SK-MEL-5 (cell line): ENCODE results near the gene AAR2. TPM values are rescaled to one million over a fixed set of nuclear protein-coding genes. Genes with fewer than 3 reads are reported as not detected.

Experiments used
- DNase-seq: peaks from one replicate; pipeline ENCODE4 v3.0.0-alpha.2; 2016; ENCODE audit warnings: low read depth, low spot score
- in situ Hi-C: cut with HindIII; loops from 2 replicates; pipeline ENCODE4 v1.10.0; 2016; ENCODE audit warnings: low sequenced_read_pairs, high pct_unique_total_duplicates, low pct_unique_long_range_greater_than_20kb
- total RNA-seq: library from RNA; depleted of rRNA; stranded (reverse); fragments of >200 nt; shearing (Covaris generic); gene quantifications from 2 replicates; pipeline ENCODE4 v1.2.3, GENCODE V29; 2014

The AAR2 gene
- total RNA-seq, 1 experiment from 2014 or later, result 46.9 TPM

- in situ Hi-C loops, result no loop called here
These were observed 10.1 kb downstream of the AAR2 start for GRCh38 chr20:36246401-36246800.

GRCh38 chr20:36248836-36249235 is 12.6 kb downstream of the AAR2 start:
- peak; percentile 51 for DNase-seq
- in situ Hi-C loops, result no loop called here

More at GRCh38 chr20:36246401-36246800, 10.1 kb downstream of the AAR2 start:
- DNase-seq, result no peak

- DNase-seq, result no peak
- in situ Hi-C loops, result no loop called here
These were observed 13.2 kb downstream of the AAR2 start for GRCh38 chr20:36249450-36249849.

- in situ Hi-C loops, result no loop called here
- no peak for DNase-seq
These were observed 15.1 kb downstream of the AAR2 start for GRCh38 chr20:36251426-36251825.

GRCh38 chr20:36252511-36252910 is 16.2 kb downstream of the AAR2 start:
- in situ Hi-C loops, result no loop called here

DNA sequence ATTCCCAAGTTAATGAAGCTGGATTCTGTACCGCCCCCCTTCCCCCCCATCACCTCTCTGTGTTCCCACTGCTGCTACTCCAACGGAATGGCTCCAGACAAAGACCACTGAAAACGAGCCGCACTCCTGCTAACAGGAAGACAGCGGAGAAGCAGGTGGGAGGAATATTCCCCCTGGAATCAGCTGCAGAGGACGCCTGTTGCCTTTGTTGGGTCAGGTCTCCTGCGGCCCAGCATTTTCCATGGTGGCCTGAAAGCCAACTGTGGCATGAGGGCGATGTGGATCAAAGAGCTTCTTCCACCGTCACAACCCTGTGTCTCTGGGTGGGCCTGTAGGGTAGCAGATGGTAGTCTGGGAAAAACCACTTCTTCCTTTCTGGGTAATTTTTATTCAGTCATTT is 16.8 kb downstream of the AAR2 start:
- DNase-seq, result no peak
- in situ Hi-C loops, result no loop called here

More at GRCh38 chr20:36252511-36252910, 16.2 kb downstream of the AAR2 start:
- no peak for DNase-seq

GRCh38 chr20:36254076-36254475 is 17.8 kb downstream of the AAR2 start:
- in situ Hi-C loops, result no loop called here
- DNase-seq, result no peak

DNA sequence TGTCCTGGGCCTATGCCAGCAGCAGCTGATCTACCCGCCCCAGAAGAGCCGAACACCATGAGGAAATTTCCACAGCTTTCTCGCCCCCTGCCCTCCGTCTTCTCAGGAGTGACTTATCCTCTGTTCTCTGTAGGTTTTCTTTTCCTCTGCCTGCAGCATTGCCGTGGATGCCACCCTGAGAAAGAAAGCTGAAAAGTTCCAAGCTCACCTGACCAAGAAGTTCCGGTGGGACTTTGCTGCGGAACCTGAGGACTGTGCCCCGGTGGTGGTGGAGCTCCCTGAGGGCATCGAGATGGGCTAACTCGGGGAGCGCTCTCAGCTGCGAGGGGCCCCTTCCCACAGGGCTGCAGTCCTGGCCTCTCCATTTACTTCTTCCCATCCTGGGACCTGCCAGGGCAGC is 19.2 kb downstream of the AAR2 start:
- no peak for DNase-seq
- in situ Hi-C loops, result no loop called here

DNA sequence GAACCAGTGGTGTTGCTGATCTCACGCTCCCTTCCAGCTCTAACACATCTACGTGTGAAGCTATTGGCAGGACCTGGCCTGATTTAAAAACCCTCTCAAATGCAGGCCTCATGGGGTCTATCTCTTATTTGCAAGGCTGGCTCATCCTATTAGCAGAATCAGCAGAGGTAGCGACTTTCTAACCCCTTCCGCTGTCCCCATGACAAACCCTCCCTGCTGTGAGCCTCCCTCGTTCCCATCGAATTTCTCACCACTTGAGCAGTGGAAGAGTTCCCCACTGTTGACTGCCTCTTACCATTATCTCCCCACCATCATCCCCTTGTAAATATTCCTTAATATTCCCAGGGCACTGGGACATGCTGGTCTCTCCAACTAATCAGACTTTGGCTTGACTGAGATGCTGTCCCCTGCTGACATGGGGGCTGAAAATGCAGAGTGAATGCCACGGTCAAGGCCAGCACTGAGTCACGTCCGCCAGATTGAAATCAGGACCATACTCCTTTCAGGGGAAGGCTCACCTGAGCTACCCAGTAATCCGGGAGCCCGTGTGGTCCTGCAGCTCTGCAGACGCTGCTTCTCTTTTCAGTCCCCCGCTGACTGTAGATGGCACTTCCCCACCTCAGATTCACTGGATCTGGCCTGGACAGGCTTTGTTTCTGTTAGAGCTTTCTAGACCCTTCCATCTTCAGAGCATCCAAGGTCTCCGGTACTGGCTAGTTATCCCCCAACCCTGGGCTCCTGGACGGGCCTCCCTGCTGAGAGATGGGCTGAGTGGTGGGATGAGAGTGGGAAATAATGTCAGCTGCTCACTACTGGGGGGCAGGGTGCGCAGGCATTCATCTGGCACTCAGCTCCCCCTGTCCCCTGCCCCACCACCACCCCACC is 23.1 kb downstream of the AAR2 start:
- no peak for DNase-seq
- in situ Hi-C loops, result no loop called here

DNA sequence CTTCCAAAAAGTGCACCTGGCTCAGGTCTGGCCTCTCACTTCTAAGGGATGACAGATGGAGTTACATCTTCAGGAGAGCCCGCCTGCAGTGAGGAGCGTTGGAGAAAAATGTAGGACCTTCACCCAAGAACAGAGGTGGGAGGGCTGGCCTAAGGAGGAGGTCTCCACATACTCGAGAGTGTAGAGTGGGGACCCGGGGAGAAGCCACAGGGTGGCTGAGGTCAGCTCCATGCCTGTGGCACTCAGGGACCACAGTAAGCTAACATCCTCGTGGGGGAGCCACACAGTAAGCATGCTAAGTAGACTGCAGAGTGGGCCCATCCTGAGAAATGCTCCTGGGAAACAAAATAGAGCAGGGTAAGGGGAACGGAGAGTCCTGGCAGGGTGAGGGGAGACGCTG is 24.0 kb downstream of the AAR2 start:
- in situ Hi-C loops, result no loop called here
- DNase-seq, result no peak

DNA sequence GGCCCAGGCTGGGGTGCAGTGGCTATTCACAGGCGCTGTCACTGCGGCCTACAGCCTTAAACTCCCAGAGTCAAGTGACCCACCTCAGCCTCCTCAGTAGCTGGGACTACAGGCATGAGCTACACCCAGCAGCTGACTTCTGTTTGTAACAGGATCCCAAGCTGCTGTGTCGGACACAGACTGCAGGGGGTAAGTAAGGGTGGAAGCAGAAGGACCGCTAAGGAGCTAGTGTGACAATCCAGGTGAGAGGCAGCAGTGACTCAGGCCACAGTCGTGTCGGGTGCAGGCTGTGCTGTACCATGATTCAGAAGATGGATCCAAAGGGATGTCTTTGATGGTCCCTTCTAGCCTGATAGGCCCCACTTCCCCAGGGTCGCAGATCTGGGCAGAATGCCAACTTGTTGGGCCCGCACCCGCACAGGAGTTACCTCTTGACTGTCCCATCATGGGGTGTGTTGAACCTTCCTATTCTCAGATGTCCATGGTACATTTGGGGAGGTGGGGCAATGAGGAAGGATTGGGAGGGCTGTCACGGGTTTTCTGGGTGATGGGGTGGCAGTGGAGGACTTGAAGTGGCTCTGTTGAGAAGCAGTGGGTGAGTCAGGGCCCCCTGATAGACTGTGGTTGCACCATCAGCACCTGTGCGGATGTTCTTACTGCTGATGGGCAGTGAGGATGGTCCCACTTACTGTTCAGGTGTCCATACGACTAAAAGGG is 25.3 kb downstream of the AAR2 start:
- in situ Hi-C loops, result no loop called here
- no peak for DNase-seq

DNA sequence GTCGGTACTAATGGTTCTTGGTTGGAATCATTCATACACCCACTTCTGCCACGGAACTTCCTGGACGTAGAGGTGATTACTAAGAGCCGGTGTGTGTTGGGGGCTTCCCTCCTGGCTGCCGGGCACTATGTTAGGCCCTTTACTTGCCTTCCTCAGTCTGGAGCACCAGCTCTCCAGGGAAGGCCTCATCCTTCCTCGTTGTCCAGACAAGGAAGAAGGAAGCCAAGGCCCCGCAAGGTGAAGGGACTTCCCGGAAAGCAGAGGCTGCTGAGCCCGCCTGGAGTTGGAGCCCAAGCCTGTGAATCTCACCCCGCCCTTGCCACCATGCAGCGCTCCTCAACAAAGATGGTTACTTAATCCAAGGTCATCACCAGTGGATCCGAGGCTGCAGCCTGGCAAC is 26.2 kb downstream of the AAR2 start:
- DNase-seq, result no peak
- in situ Hi-C loops, result no loop called here

GRCh38 chr20:36264426-36265246 is 28.4 kb downstream of the AAR2 start:
- in situ Hi-C loops, result no loop called here
- DNase-seq, result no peak

DNA sequence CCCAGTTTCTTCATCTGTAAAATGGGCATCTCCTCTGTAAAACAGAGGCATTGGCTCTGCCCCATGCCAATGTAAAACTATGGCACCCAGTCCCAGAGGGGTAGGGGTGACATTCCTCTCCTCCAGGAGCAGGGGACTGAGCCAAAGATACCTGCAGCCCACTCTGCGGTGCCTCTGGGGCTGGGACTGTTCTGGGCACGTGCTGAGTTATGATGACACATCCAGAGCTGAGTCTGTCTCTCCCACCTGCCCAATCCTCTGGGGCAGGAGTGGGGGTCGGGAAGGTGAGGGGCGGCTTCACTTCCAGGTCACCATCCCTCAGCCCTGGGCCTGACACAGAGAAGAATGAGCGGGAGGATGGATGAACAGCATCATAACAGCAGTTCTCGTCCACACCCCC is 29.9 kb downstream of the AAR2 start:
- in situ Hi-C loops, result no loop called here
- no peak for DNase-seq

DNA sequence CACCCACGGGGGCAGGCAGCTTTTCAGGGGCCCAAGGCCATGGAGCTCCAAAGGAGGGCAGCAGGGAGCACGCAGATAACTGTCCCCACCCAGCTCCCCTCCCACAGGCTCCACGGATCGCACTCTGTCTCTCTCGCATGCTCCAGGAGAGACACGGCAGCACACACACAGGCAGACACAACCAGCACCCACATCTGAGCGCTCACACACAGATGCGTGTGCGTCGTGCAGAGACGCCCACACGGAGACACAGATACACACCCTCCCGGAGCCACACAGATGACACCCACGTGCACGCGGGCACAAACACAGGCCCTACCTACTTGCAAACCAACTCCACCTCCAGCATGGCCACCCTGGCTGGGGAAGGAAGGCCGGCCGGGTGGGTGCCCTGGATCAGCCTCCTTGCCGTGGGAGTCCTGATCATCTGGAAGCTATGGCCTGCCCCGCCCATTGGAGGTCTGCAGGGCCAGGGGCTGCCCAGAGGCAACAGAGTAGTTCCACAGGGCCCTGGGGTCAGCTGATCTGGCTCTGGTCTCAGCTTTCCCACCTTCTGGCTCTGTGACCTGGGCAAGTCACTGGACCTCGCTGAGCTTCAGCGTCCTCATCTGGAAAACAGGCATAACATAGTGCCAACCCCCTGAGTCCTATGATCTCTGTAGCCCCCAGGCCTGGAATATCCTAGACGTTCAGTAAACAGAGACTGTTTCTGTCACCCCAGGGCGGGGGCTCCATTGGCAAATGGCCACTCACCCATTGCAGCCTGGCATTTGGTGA is 31.5 kb downstream of the AAR2 start:
- no peak for DNase-seq
- in situ Hi-C loops, result no loop called here

DNA sequence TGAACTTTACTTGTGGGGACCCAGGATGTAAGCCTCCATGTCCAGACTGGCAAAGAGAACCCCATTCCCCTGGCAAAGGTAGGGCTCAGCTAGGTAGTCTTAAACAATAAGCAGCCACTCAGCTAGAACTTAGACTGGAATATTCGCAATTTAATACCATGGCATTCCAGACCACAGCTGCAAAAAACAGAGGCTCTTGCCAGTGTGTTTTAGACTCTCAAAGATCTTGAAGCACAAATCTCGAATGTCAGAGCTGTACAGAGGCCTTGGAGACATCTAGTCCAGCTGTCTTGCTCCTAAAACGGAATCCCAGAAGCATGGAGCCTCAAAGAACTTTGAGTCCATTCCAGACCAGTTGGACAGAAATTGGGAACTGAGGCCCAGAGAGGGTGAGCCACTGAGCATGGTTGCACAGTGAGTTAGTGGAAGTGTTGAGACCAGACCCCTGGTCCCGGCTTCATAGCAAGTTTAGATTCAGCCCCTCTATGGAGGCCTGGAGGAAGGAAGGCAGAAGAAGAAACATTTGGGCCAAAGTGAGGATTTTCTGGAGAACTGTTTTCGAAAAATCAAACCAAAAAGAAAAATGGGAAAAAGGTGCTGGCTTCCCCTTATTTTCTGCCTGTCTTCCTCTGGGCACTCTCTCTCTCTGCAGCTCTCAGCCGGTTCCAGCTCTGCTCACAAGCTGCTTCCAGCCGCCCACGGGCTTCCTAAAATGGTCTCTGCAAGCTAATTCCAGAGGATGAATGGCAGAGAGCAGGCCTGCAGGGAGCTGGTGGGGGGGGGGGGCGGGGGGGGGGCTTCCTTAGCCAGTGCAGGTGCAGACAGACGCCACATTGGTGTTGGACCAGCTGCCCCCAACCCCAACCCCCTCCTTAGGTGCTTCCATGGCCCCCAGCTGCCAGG is 32.4 kb downstream of the AAR2 start:
- in situ Hi-C loops, result no loop called here

GRCh38 chr20:36269507-36269906 is 33.2 kb downstream of the AAR2 start:
- DNase-seq, result no peak
- in situ Hi-C loops, result no loop called here

More for the DNA sequence above, 32.4 kb downstream of the AAR2 start:
- DNase-seq, result no peak
